ENCODE results near the gene IL1RN.

DNA sequence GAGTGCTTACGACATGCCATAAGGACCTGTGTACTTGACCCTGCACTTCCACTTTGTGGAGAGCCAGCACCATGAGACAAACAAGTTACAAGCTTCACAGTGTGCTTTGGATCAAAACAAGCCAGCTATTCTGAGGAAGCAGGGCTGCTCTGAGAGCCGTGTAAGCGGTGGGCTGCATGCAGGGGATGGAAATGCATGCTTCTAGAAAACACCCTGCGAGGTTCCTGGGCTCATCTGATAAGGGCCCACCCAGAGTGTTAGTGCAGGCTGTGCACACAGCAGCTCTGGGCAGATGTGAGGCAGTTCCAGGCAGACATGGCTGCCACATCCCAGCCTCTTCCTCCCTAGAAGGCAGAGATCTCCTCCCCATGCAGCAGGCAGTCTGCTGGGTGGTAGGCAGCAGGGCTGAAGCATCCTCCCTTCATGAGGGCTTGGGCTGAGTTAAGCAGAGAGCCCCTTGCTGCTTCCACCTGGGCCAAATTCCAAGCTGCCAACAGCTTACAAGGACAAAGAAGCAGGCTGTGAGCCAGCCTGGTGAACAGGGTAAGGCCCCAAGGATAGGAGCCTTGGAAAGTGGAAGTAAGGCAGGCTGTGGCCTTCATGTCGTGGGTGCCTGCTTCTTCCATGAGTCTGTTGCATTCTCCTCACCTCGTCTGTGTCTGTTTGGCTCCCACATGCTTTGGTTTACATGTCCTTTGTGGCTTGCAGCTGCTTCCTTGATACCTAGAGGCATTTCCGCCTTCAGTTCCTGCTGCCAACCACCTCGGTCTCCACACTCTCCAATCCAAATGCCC, 54.1 kb downstream of the IL1RN start:
- TF ChIP-seq, protein P1, sequence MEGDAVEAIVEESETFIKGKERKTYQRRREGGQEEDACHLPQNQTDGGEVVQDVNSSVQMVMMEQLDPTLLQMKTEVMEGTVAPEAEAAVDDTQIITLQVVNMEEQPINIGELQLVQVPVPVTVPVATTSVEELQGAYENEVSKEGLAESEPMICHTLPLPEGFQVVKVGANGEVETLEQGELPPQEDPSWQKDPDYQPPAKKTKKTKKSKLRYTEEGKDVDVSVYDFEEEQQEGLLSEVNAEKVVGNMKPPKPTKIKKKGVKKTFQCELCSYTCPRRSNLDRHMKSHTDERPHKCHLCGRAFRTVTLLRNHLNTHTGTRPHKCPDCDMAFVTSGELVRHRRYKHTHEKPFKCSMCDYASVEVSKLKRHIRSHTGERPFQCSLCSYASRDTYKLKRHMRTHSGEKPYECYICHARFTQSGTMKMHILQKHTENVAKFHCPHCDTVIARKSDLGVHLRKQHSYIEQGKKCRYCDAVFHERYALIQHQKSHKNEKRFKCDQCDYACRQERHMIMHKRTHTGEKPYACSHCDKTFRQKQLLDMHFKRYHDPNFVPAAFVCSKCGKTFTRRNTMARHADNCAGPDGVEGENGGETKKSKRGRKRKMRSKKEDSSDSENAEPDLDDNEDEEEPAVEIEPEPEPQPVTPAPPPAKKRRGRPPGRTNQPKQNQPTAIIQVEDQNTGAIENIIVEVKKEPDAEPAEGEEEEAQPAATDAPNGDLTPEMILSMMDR (IDR thresholded peaks at IDR 0.05) = no peak
- TF ChIP-seq POLR2AphosphoS5 (IDR thresholded peaks at IDR 0.05) (no peak), POLR2A (IDR thresholded peaks at IDR 0.05) (no peak)
